GM12878 (cell line): ENCODE results near the gene HTT-AS. TPM values are rescaled to one million over a fixed set of nuclear protein-coding genes. Genes with fewer than 3 reads are reported as not detected.

Experiments used
- BRCA1 ChIP-seq: IDR thresholded peaks from 2 replicates; pipeline ENCODE4 v1.6.1; 2011; ENCODE audit warnings: low read depth, low read length, improper control_type of control experiment
- CBX3 ChIP-seq: fragments of 200-600 bp; sonication (generic); IDR thresholded peaks from 2 replicates; pipeline ENCODE4 v1.6.1; 2016; ENCODE audit warnings: low read depth, borderline replicate concordance
- CEBPZ ChIP-seq: fragments of 150-350 bp; IDR thresholded peaks from 2 replicates; pipeline ENCODE4 v1.6.1; 2016; ENCODE audit warnings: low read depth, low read length
- CREM ChIP-seq: IDR thresholded peaks from 2 replicates; pipeline ENCODE4 v1.6.1; 2014; ENCODE audit warnings: antibody characterized with exemption, low read depth
- DPF2 ChIP-seq: fragments of 450-650 bp; IDR thresholded peaks from 2 replicates; pipeline ENCODE4 v1.6.1; 2017; ENCODE audit warnings: mild to moderate bottlenecking
- E4F1 ChIP-seq: fragments of 450-650 bp; IDR thresholded peaks from 2 replicates; pipeline ENCODE4 v1.6.1; 2018; ENCODE audit warnings: borderline replicate concordance, mild to moderate bottlenecking; ENCODE audit not compliant: partially characterized antibody
- EZH2 ChIP-seq: IDR thresholded peaks from 2 replicates; pipeline ENCODE4 v1.6.1; 2012; ENCODE audit warnings: low read depth, mild to moderate bottlenecking, control low read depth, inconsistent platforms, low read length, borderline replicate concordance; ENCODE audit not compliant: control insufficient read depth
- FOS ChIP-seq: IDR thresholded peaks from 3 replicates; pipeline ENCODE4 v1.6.1; 2011; ENCODE audit warnings: borderline replicate concordance; ENCODE audit not compliant: insufficient read length; ENCODE audit errors: extremely low read depth
- HDGF ChIP-seq: fragments of 450-650 bp; IDR thresholded peaks from 2 replicates; pipeline ENCODE4 v1.6.1; 2016; ENCODE audit warnings: antibody characterized with exemption
- IRF3 ChIP-seq: fragments of 450-650 bp; IDR thresholded peaks from 2 replicates; pipeline ENCODE4 v1.6.1; 2014; ENCODE audit warnings: mild to moderate bottlenecking
- KLF5 ChIP-seq: fragments of 450-650 bp; IDR thresholded peaks from 2 replicates; pipeline ENCODE4 v1.6.1; 2014; ENCODE audit warnings: mild to moderate bottlenecking; ENCODE audit not compliant: partially characterized antibody
- LARP7 ChIP-seq: fragments of 450-650 bp; IDR thresholded peaks from 2 replicates; pipeline ENCODE4 v1.6.1; 2017; ENCODE audit warnings: mild to moderate bottlenecking
- MAX ChIP-seq: IDR thresholded peaks from 2 replicates; pipeline ENCODE4 v1.6.1; 2012; ENCODE audit warnings: low read depth, low read length, improper control_type of control experiment
- MXI1 ChIP-seq: fragments of 150-350 bp; IDR thresholded peaks from 2 replicates; pipeline ENCODE4 v1.6.1; 2011; ENCODE audit warnings: low read depth, mild to moderate bottlenecking, inconsistent platforms, low read length, improper control_type of control experiment
- MYB ChIP-seq: fragments of 150-350 bp; IDR thresholded peaks from 2 replicates; pipeline ENCODE4 v1.6.1; 2014; ENCODE audit warnings: mild to moderate bottlenecking, low read depth, low read length, borderline replicate concordance
- NFYB ChIP-seq: IDR thresholded peaks from 2 replicates; pipeline ENCODE4 v1.6.1; 2011; ENCODE audit warnings: low read depth, mild to moderate bottlenecking, low read length, improper control_type of control experiment, moderate library complexity; ENCODE audit not compliant: insufficient read depth
- NRF1 ChIP-seq: conservative IDR thresholded peaks from 2 replicates; pipeline ENCODE4 v1.6.1; 2011; ENCODE audit warnings: mild to moderate bottlenecking, low read depth, low read length, improper control_type of control experiment
- SIN3A ChIP-seq: IDR thresholded peaks from 2 replicates; pipeline ENCODE4 v1.6.1; 2012; ENCODE audit warnings: low read depth, low read length, improper control_type of control experiment
- SIX5 ChIP-seq: IDR thresholded peaks from 2 replicates; pipeline ENCODE4 v1.6.1; 2011; ENCODE audit warnings: mild to moderate bottlenecking, low read depth, low read length, moderate library complexity; ENCODE audit not compliant: severe bottlenecking
- SMAD1 ChIP-seq: fragments of 450-650 bp; IDR thresholded peaks from 2 replicates; pipeline ENCODE4 v1.6.1; 2018; ENCODE audit warnings: mild to moderate bottlenecking, low read depth; ENCODE audit not compliant: partially characterized antibody
- SPI1 ChIP-seq: IDR thresholded peaks from 2 replicates; pipeline ENCODE4 v1.6.1; 2011; ENCODE audit warnings: low read depth, mild to moderate bottlenecking, low read length, moderate library complexity, borderline replicate concordance; ENCODE audit not compliant: insufficient read depth
- SUZ12 ChIP-seq: fragments of 200-600 bp; sonication (generic); IDR thresholded peaks from one replicate; pipeline ENCODE4 v1.6.1; 2018; ENCODE audit warnings: antibody characterized with exemption, mild to moderate bottlenecking; ENCODE audit not compliant: unreplicated experiment
- TBL1XR1 ChIP-seq: IDR thresholded peaks from 2 replicates; pipeline ENCODE4 v1.6.1; 2012; ENCODE audit warnings: low read depth, low read length, improper control_type of control experiment
- ZZZ3 ChIP-seq: IDR thresholded peaks from 2 replicates; pipeline ENCODE4 v1.6.1; 2011; ENCODE audit warnings: low read depth; ENCODE audit not compliant: control insufficient read depth, insufficient read length
- polyA plus RNA-seq, 11 experiments: library from polyadenylated mRNA; depleted of rRNA in 4 of 11; unstranded in 6 of 11; stranded (reverse) in 5 of 11; fragments of >200 nt; fragmentation: Nextera tagmentation in 4 of 11; fragmentation: Illumina TruSeq in 1 of 11; extraction: Ambion mirVana in 4 of 11; extraction: Trizol in 1 of 11; gene quantifications; 1 replicate in 1 of 11; 2 replicates in 10 of 11; pipeline versions ENCODE4 v1.2.1 to v1.2.3, GENCODE V29; 2011 to 2016; ENCODE audit warnings: inconsistent platforms in 2 of 11, missing spikeins in 2 of 11, low read depth in 1 of 11
- total RNA-seq, 4 experiments: library from RNA; depleted of rRNA in 3 of 4; stranded (reverse); fragments of >200 nt in 3 of 4; fragmentation: Illumina TruSeq in 1 of 4; extraction: Trizol in 1 of 4; gene quantifications; 2 replicates each; pipeline versions ENCODE4 v1.2.1 to v1.2.3, GENCODE V29; 2013 to 2021

HTT-AS gene
- total and polyA plus RNA-seq, 10 of the 15 experiments (the other 5 are each of a cell fraction or from before 2014, with no cell fraction given) = not detected

- TF ChIP-seq KLF5 (peak; percentile 53), LARP7 (no peak; the same call in none of the 2 replicates), SUZ12 (no peak), SMAD1 (no peak), NFYB (peak; percentile 87), SIX5 (no peak), IRF3 (peak; percentile 66), CEBPZ (no peak), FOS (no peak), MAX (0 out of 2 replicates have a peak, but pooled peaks have one; percentile 36), E4F1 (no peak), ZZZ3 (no peak), EZH2 (no peak), NRF1 (peak; percentile 46), HDGF (peak; percentile 99), SIN3A (no peak), CBX3 (no peak), SPI1 (no peak), CREM (peak; percentile 39; the same call in 1 of the 2 replicates), MYB (no peak), DPF2 (peak; percentile 99), MXI1 (peak; percentile 51; the same call in 1 of the 2 replicates), TBL1XR1 (0 out of 2 replicates have a peak, but pooled peaks have one; percentile 13), BRCA1 (no peak)
Measured at GRCh38 chr4:3074078-3074845, at the start of gene HTT-AS, which contains the start of gene HTT (continued).
